GM18519 (cell line): ENCODE data around the gene TNPO2.
"Not testable (repeated sequence)": the region's sequence is repeated elsewhere in the genome, so short reads cannot be mapped to it uniquely, and the experiment has no call there.

Source experiments
- ATAC-seq: cut with Tn5 transposase; IDR thresholded peaks from one replicate; pipeline ENCODE4 v1.9.1; 2021; ENCODE audit warnings: mild to moderate bottlenecking, moderate library complexity; ENCODE audit not compliant: unreplicated experiment, low FRiP score

TNPO2 gene

GRCh38 chr19:12708641-12709040 lies 15.1 kb downstream of the TNPO2 start:
- ATAC-seq: no peak

GRCh38 chr19:12706332-12706718 lies 17.4 kb downstream of the TNPO2 start:
- ATAC-seq: no peak

DNA sequence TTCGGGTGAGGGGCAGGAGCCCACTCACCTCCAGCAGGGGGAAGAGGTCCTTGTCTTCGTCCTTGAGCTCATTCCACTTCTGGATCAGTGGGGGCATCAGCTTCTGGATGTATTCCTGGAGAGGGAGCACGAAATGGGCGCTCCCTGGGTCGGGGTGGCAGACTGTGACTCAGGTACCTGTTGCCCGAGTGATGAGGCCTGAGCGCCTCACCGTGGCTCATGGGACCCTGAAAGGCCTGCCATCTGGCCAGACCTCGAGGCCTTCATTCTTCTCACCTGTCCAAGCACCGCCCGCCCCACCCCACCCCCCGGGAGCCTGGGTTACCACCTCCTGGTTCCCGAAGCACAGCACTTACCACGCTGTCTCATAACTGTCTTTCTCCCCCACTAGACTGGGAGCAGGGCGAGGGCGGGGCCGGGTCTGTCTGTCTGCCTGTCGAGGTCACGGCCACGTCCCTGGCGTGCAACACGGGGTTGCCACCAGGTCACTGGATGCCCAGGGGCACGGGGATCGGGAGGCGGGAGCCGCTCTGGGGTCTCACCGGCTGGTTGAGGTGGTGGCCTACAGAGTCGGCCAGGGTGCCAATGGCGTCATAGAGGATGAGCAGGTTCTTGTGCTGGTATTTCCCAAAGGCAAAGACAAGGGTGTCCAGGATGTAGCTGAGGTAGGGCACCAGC lies 17.9 kb downstream of the TNPO2 start:
- ATAC-seq: no peak

DNA sequence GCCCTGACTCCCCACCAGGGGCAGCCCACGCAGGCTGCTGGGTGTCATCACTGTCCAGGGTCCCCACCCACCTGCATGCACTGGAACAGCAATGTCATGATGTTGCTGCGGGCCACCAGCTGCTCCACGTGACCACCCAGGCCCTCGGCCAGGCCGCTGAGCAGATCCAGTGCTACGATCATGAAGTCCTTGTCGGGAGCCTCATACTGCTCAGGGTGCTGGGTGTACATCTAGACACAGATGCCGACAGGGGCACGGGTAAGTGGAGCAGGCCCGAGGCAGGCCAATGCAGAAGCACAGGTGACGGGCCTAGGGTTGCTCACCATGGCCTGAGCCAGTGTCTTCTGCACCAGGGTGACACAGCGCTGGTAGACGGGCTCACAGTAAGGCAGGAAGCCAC lies 18.6 kb downstream of the TNPO2 start:
- no peak for ATAC-seq

DNA sequence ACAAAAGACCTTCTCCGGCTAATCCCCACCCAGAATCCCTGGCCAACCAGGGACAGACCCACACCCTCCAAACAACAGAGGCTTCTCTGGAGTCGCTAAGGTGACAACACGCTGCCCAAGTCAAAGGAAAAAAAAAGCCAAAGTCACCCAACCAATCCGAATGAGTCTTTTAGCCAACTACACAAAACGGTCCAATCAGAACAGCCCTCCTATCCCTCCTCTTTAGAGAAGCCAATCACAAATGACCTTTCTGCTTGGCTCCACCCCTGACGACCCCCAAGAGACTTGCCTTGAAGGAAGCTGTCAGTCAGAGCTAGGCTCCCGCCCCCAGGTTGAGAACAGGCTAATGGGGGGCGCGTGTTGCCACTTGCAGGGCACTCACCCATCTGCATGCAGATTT lies 20.7 kb downstream of the TNPO2 start:
- ATAC-seq: no peak

GRCh38 chr19:12701596-12702282 lies 22.0 kb downstream of the TNPO2 start:
- ATAC-seq: no peak

DNA sequence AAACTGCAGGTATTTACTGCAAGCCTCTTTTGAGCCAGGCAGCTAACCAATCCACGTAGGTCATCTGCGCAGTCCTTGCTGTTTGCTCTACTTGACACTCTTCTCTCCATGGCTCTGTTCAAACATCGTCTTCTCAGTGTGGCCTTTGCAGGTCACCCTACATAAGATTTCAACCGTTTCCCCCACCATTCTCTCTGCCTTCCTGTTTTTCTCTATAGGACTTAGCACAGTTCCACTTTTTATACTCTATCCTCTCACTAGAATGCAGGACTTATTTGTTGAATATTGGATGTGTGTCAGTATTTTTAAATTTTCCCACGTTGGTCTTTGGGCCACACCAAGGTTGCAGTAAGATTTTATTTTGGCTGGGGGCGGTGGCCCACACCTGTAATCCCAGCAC lies 25.6 kb downstream of the TNPO2 start:
- ATAC-seq: no peak

- ATAC-seq: not testable (repeated sequence)
Observed at GRCh38 chr19:12697425-12697824, 26.3 kb downstream of the TNPO2 start.

DNA sequence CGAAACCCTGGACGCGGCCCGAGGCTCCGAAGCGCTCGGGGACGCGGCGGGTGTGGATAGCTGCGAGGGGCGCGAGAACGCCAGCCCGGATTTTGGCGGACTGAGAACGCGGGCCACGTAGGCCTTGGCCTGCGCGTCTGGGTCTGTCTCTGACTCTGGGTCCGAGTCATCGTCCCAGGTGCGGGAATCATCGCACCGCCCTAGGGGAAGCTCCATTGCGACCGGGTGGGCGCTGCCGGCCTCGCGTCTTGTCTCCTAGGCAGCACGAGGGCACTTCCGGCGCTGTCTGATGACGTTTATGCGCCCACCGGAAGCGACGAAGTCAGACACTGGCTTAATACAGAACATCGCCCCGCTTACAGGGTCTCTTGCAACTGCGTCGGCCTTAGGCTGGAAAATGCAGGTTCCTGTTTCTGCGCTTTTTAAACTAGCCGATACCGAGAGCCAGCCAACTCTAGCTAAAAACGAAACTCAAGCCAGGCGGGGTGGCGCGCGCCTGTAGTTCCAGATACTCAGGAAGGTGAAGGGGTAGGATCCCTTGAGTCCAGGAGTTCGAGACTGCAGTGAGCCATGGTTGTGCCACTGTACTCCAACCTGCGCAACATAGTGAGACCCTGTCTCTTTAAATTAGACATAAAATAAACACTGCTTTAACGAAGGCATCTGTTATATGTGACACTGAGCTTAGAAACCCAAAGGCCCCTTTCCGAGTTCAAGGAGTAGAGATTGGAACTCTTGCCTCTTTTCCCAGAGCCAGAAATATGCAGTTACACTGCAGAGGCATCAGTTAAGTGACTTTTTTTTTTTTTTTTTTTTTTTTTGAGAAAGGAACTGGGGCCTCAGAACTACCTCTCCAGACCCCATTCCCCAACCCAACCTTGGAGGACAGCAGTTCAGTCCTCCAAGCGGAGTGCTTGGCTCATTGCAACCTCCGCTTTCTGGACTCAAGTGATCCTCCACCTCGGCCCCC lies 27.1 kb downstream of the TNPO2 start, which contains the start of gene FBXW9:
TSS of gene FBXW9 (minus strand) at position 266 of the 970 bp plus-strand sequence. CDS start at position 216, 50 bp downstream.
- ATAC-seq: no peak

DNA sequence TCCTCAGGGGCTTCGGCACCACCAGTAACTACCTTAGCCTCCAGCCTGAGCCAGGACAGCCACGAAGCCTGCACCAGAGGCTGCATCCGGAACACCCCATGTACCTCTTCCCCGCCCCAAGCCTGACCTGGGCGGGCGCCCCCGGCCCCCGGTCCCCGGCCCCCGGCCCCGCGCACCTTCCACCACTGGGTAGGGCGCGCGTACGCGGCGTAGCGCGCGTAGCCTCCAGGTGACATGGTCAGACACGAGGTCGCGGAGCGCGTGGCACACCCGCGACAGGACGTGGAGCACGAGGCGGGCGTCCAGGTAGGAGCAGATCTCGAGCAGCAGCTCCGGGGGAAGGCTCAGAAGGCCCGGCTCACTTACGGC lies 27.8 kb downstream of the TNPO2 start:
- ATAC-seq: no peak

DNA sequence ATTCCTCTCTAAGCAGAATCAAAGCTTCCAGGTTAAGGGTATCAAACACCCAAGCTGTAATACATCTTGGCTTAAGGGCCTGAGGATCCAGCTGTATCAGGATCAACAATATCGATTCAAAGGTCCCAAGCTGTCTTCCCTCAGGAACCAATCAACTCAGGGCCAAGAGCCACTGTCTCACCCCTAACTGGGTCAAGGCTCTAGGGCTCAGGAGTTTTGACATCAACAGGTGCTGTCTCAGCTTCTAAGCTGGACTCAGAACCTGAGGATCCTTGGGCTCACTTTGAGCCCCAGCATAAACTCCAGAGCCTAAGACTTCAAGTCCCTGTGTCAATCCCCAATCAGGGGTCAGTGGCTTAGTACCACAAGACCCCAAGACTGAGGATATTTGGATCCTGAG lies 28.2 kb downstream of the TNPO2 start:
- no peak for ATAC-seq

GRCh38 chr19:12695096-12695495 lies 28.6 kb downstream of the TNPO2 start:
- ATAC-seq: no peak

DNA sequence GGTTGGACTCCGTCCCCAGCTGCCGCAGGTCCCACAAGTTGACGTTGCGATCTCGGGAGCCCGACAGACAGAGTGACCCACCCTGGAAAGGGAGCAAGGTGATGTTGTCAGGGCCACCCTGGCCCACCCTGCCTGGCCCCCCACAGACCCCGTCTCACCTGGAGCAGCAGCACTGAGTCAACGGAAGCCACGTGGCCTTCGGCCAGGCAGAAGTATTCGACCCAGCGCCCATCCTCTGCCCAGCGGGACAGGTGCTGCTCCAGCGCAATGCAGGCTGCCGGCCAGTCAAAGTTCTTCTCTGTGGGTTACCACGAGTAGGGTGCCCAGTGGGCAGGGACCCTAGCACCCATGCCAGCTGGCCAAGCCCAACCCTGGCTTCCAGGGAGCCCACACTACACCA lies 29.1 kb downstream of the TNPO2 start:
- ATAC-seq: no peak

GRCh38 chr19:12692960-12693359 lies 30.8 kb downstream of the TNPO2 start:
- no peak for ATAC-seq

GRCh38 chr19:12689581-12690216 lies 34.0 kb downstream of the TNPO2 start:
- no peak for ATAC-seq

GRCh38 chr19:12689012-12689411 lies 34.7 kb downstream of the TNPO2 start:
- ATAC-seq: no peak

- ATAC-seq: no peak
Observed at GRCh38 chr19:12687496-12688196, 36.1 kb downstream of the TNPO2 start, which contains the start of gene GNG14. Gene GNG14 (plus strand): TSS chr19:12687998. CDS start chr19:12688049, 51 bp downstream.

DNA sequence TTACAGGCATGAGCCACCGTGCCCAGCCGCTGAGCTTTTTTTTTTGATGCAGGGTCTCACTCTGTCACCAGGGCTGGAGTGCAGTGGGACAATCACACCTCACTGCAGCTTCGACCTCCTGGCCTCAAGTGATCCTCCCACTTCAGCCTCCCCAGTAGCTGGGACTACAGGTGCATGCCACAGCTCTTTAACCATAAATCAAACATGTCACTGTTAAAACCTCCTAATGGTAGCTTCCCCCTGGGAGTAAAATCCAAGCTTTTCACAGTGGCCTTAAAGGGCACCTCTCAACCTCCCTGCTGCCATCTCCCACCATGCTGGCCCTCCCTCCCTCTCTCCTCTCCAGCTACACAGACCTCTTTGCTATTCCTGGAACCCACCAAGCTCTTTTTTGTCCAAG lies 37.9 kb downstream of the TNPO2 start:
- no peak for ATAC-seq

- peak; percentile 40 for ATAC-seq
Observed at GRCh38 chr19:12681074-12681987, 42.4 kb downstream of the TNPO2 start, which contains the start of gene DHPS. Gene DHPS (minus strand): TSS chr19:12681880. CDS start chr19:12681766, 114 bp downstream.
